HL-60 (cell line): ENCODE data around the gene FSIP1.

Source experiments
- DNase-seq, 2 experiments: peaks; one replicate each; pipeline ENCODE4 v3.0.0-alpha.2; 2010 to 2020; ENCODE audit warnings: low read depth in 1 of 2, low spot score in 1 of 2
- H3K27ac ChIP-seq: fragments of 250-450 bp; sonication (Bioruptor Pico); replicated peaks from 2 replicates; pipeline ENCODE4 v1.5.1; 2020; ENCODE audit warnings: mild to moderate bottlenecking, moderate library complexity
- H3K27me3 ChIP-seq: fragments of 250-450 bp; sonication (Bioruptor Pico); 2 replicates; pipeline ENCODE4 v1.5.1; 2021; ENCODE audit warnings: mild to moderate bottlenecking, moderate library complexity; ENCODE audit not compliant: insufficient read depth, poor library complexity, severe bottlenecking
- H3K4me3 ChIP-seq: replicated peaks from 2 replicates; pipeline ENCODE4 v1.5.1; 2011; ENCODE audit warnings: mild to moderate bottlenecking, control low read depth, low read length; ENCODE audit not compliant: insufficient read depth
- CTCF ChIP-seq: IDR thresholded peaks from one replicate; pipeline ENCODE4 v1.5.1; 2011; ENCODE audit warnings: low read length, control low read depth, inconsistent platforms; ENCODE audit not compliant: insufficient read depth
- GABPA ChIP-seq: IDR thresholded peaks from 2 replicates; pipeline ENCODE4 v1.6.1; 2012; ENCODE audit warnings: low read depth
- POLR2AphosphoS5 ChIP-seq: IDR thresholded peaks from 2 replicates; pipeline ENCODE4 v1.6.1; 2012; ENCODE audit warnings: low read depth
- REST ChIP-seq: IDR thresholded peaks from 2 replicates; pipeline ENCODE4 v1.6.1; 2012; ENCODE audit warnings: low read depth; ENCODE audit not compliant: insufficient replicate concordance
- SPI1 ChIP-seq: IDR thresholded peaks from 2 replicates; pipeline ENCODE4 v1.6.1; 2012; ENCODE audit warnings: low read depth, mild to moderate bottlenecking, borderline replicate concordance

FSIP1 gene

GRCh38 chr15:39596358-39597051 is 186.1 kb downstream of the FSIP1 start:
- Histone ChIP-seq H3K27me3 (no peaks in the 10 kb centered on the region), H3K27ac (no peak overlapping the region), H3K4me3 (no peak overlapping the region)
- no peak for DNase-seq
- TF ChIP-seq CTCF (no peak), GABPA (no peak), POLR2AphosphoS5 (no peak), REST (no peak), SPI1 (no peak)

- DNase-seq: no peak
- no peak overlapping the region for H3K27ac ChIP-seq
- TF ChIP-seq REST: no peak
- no peak for TF ChIP-seq GABPA
- TF ChIP-seq CTCF: no peak
Observed at GRCh38 chr15:39595338-39596221, 187.1 kb downstream of the FSIP1 start.

GRCh38 chr15:39594446-39595337 is 187.9 kb downstream of the FSIP1 start:
- Histone ChIP-seq H3K4me3 (no peak overlapping the region), H3K27me3 (no peaks in the 10 kb centered on the region), H3K27ac (no peak overlapping the region)
- DNase-seq: no peak
- TF ChIP-seq POLR2AphosphoS5 (no peak), REST (no peak), CTCF (no peak), SPI1 (no peak), GABPA (no peak)

More at GRCh38 chr15:39595338-39596221, 187.1 kb downstream of the FSIP1 start:
- H3K4me3 ChIP-seq: no peak overlapping the region
- H3K27me3 ChIP-seq: no peaks in the 10 kb centered on the region
